CD4-positive, CD25-positive, alpha-beta regulatory T cell (primary cell): ENCODE measurements around the gene IRF7. TPM values are rescaled to one million over a fixed set of nuclear protein-coding genes. Genes with fewer than 3 reads are reported as not detected.

ENCODE experiments used
- ATAC-seq, 2 donors: fragments of 150-1000 bp; cut with Tn5 transposase; one replicate each; pipeline ENCODE4 v1.10.0; 2021; ENCODE audit warnings: low read depth in 2 of 2, moderate number of reproducible peaks in 2 of 2, moderate library complexity in 1 of 2
- DNase-seq, 3 donors: peaks; one replicate each; pipeline versions ENCODE4 v3.0.0 to v3.0.0-alpha.2; 2012 to 2022; ENCODE audit warnings: mixed read lengths in 1 of 3
- H3K27ac ChIP-seq: one replicate; pipeline ENCODE4 v1.7.0; 2013; ENCODE audit warnings: mild to moderate bottlenecking, low read length; ENCODE audit not compliant: insufficient read depth, poor library complexity, severe bottlenecking
- H3K27me3 ChIP-seq: one replicate; pipeline ENCODE4 v1.7.0; 2013; ENCODE audit warnings: low read length; ENCODE audit not compliant: control insufficient read depth, insufficient read depth
- H3K36me3 ChIP-seq: one replicate; pipeline ENCODE4 v1.7.0; 2013; ENCODE audit warnings: mild to moderate bottlenecking, low read length, moderate library complexity; ENCODE audit not compliant: control insufficient read depth, insufficient read depth
- H3K4me1 ChIP-seq: 2 replicates; pipeline ENCODE4 v1.7.0; 2013; ENCODE audit warnings: mild to moderate bottlenecking, low read length; ENCODE audit not compliant: insufficient read depth, control insufficient read depth, poor library complexity, severe bottlenecking
- H3K4me3 ChIP-seq: one replicate; pipeline ENCODE4 v1.7.0; 2013; ENCODE audit warnings: low read depth, mild to moderate bottlenecking, low read length, moderate library complexity
- H3K9me3 ChIP-seq, 2 experiments: 1 replicate in 1 of 2; 2 replicates in 1 of 2; pipeline ENCODE4 v1.7.0; 2013; ENCODE audit warnings: low read length in 2 of 2, mild to moderate bottlenecking in 1 of 2, moderate library complexity in 1 of 2; ENCODE audit not compliant: control insufficient read depth in 2 of 2
- H3K27ac Mint-ChIP-seq, 3 donors: one replicate each; pipeline ENCODE4 v1.8.0; 2020 to 2022; ENCODE audit warnings: mild to moderate bottlenecking in 3 of 3, mixed read lengths in 3 of 3, moderate library complexity in 2 of 3
- H3K27me3 Mint-ChIP-seq: one replicate; pipeline ENCODE4 v1.8.0; 2022; ENCODE audit warnings: mild to moderate bottlenecking, mixed read lengths
- H3K36me3 Mint-ChIP-seq: one replicate; pipeline ENCODE4 v1.8.0; 2020; ENCODE audit warnings: mixed read lengths
- H3K4me1 Mint-ChIP-seq, 4 donors: one replicate each; pipeline ENCODE4 v1.8.0; 2020 to 2022; ENCODE audit warnings: mixed read lengths in 4 of 4, mild to moderate bottlenecking in 1 of 4
- H3K4me3 Mint-ChIP-seq, 4 donors: one replicate each; pipeline ENCODE4 v1.8.0; 2020 to 2022; ENCODE audit warnings: mild to moderate bottlenecking in 4 of 4, mixed read lengths in 4 of 4, moderate library complexity in 3 of 4
- H3K9me3 Mint-ChIP-seq, 7 donors: one replicate each; pipeline ENCODE4 v1.8.0; 2020 to 2022; ENCODE audit warnings: mixed read lengths in 7 of 7, mild to moderate bottlenecking in 3 of 7, moderate library complexity in 2 of 7
- polyA plus RNA-seq, 4 donors: library from polyadenylated mRNA; unstranded; fragments of 300-500 nt; fragmentation: Illumina TruSeq; gene quantifications; one replicate each; pipeline ENCODE4 v1.2.3, GENCODE V29; 2021
- total RNA-seq: library from RNA; stranded (reverse); gene quantifications from one replicate; pipeline ENCODE4 v1.2.3, GENCODE V29; 2022

The IRF7 gene
- total and polyA plus RNA-seq, 5 donors from 2014 or later = 27.2 to 120 (median 29.2) TPM

- Mint-ChIP-seq H3K4me3 (peak overlapping the region in 1 of 4 donors; percentile 46), H3K9me3 (peaks cover 0 to 2% (median 0%) of the 10 kb centered on the region in 7 donors), H3K4me1 (peaks cover 9 to 20% (median 12%) of the 10 kb centered on the region in 4 donors), H3K27ac (peak overlapping the region in 2 of 3 donors; percentile 56 to 65), H3K36me3 (peaks cover 3% of the 10 kb centered on the region), H3K27me3 (peaks cover 44% of the 10 kb centered on the region)
- H3K27ac ChIP-seq = no peak overlapping the region
- H3K4me3 ChIP-seq = no peak overlapping the region
- peaks cover 10% of the 10 kb centered on the region for H3K4me1 ChIP-seq
- no peak for ATAC-seq
- H3K36me3 ChIP-seq = no peaks in the 10 kb centered on the region
- H3K9me3 ChIP-seq = no peaks in the 10 kb centered on the region
- no peak for DNase-seq
- no peaks in the 10 kb centered on the region for H3K27me3 ChIP-seq
Measured at GRCh38 chr11:628056-628455, 12.3 kb upstream of the IRF7 start.

GRCh38 chr11:627308-627576, 11.5 kb upstream of the IRF7 start:
- H3K27me3 ChIP-seq = no peaks in the 10 kb centered on the region

DNA sequence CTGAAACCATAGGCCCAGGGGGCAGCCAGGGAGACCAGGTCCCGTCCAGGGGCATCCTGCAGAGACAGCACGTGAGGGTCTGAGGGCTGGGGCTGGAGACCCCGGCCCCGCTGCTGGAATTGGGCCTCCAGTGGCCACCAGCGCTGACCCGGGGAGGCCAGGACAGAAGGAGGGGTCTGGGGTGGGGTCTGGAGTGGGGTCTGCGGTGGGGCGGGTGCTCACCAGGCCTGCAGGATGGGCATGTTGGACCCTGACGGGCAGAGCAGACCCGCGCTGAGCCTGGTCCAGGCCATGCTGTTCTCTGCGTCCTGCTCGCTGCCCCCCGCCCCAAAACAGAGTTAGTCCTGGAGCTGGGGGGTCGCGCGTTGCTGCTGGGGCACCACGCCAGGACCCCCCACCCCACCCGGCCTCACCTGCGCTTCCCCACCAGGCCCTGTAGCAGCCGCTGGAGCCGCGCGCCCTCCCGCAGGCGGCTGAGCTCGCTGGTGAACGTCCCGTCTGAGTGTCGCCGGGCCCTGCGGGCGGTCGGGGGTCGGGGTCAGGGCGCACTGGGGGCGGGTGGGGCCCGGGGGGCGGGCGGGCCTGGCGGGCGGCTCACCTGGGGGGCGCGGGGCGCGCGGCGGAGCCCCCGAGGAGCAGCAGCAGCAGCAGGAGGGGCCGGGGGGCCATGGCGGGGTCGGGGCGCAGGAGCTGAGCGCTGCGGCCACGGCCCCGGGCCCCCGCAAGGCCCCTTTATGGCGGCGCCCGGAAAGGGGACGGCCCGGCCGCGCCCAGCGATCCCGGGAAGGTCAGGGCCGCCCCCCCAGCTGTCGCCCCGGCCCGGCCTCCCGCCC, 10.9 kb upstream of the IRF7 start, which contains the start of gene SCT:
SCT (minus strand) TSS at position 707 of the 833 bp plus-strand sequence; CDS start at position 669, 38 bp downstream.
- no peaks in the 10 kb centered on the region for H3K36me3 ChIP-seq
- H3K27ac ChIP-seq = no peak within 1 kb of the TSS
- H3K9me3 ChIP-seq = no peaks in the 10 kb centered on the region
- H3K27me3 Mint-ChIP-seq = peaks cover 30% of the 10 kb centered on the region
- no peak within 1 kb of the TSS for H3K27ac Mint-ChIP-seq
- ATAC-seq = peak in 1 of 2 donors; percentile 21
- H3K36me3 Mint-ChIP-seq = peaks cover 3% of the 10 kb centered on the region
- peaks cover 10% of the 10 kb centered on the region for H3K4me1 ChIP-seq
- DNase-seq = no peak
- H3K9me3 Mint-ChIP-seq = peaks cover 0 to 2% (median 0%) of the 10 kb centered on the region in 7 donors
- peaks cover 9 to 20% (median 12%) of the 10 kb centered on the region in 4 donors for H3K4me1 Mint-ChIP-seq
- no peaks in the 10 kb centered on the region for H3K27me3 ChIP-seq
- H3K4me3 Mint-ChIP-seq = peak within 1 kb of the TSS in 1 of 4 donors; percentile 46
- no peak within 1 kb of the TSS for H3K4me3 ChIP-seq

More at GRCh38 chr11:627308-627576, 11.5 kb upstream of the IRF7 start:
- H3K36me3 ChIP-seq = no peaks in the 10 kb centered on the region
- H3K9me3 ChIP-seq = no peaks in the 10 kb centered on the region
- H3K4me1 ChIP-seq = peaks cover 10% of the 10 kb centered on the region
- Mint-ChIP-seq H3K27me3 (peaks cover 36% of the 10 kb centered on the region), H3K9me3 (peaks cover 0 to 2% (median 0%) of the 10 kb centered on the region in 7 donors), H3K4me1 (peaks cover 9 to 20% (median 12%) of the 10 kb centered on the region in 4 donors), H3K27ac (no peak overlapping the region), H3K36me3 (peaks cover 3% of the 10 kb centered on the region), H3K4me3 (no peak overlapping the region)
- H3K27ac ChIP-seq = no peak overlapping the region
- DNase-seq (no peak), ATAC-seq (no peak)
- H3K4me3 ChIP-seq = no peak overlapping the region

GRCh38 chr11:625636-626268, 10.0 kb upstream of the IRF7 start:
- H3K27ac ChIP-seq = no peak overlapping the region
- DNase-seq (no peak), ATAC-seq (no peak)
- Mint-ChIP-seq H3K36me3 (peaks cover 3% of the 10 kb centered on the region), H3K4me1 (peaks cover 9 to 20% (median 12%) of the 10 kb centered on the region in 4 donors), H3K4me3 (no peak overlapping the region), H3K27ac (no peak overlapping the region), H3K27me3 (peaks cover 26% of the 10 kb centered on the region), H3K9me3 (peaks cover 0 to 2% (median 0%) of the 10 kb centered on the region in 7 donors)
- H3K27me3 ChIP-seq = no peaks in the 10 kb centered on the region
- H3K9me3 ChIP-seq = no peaks in the 10 kb centered on the region
- no peak overlapping the region for H3K4me3 ChIP-seq
- H3K36me3 ChIP-seq = no peaks in the 10 kb centered on the region
- peaks cover 10% of the 10 kb centered on the region for H3K4me1 ChIP-seq

DNA sequence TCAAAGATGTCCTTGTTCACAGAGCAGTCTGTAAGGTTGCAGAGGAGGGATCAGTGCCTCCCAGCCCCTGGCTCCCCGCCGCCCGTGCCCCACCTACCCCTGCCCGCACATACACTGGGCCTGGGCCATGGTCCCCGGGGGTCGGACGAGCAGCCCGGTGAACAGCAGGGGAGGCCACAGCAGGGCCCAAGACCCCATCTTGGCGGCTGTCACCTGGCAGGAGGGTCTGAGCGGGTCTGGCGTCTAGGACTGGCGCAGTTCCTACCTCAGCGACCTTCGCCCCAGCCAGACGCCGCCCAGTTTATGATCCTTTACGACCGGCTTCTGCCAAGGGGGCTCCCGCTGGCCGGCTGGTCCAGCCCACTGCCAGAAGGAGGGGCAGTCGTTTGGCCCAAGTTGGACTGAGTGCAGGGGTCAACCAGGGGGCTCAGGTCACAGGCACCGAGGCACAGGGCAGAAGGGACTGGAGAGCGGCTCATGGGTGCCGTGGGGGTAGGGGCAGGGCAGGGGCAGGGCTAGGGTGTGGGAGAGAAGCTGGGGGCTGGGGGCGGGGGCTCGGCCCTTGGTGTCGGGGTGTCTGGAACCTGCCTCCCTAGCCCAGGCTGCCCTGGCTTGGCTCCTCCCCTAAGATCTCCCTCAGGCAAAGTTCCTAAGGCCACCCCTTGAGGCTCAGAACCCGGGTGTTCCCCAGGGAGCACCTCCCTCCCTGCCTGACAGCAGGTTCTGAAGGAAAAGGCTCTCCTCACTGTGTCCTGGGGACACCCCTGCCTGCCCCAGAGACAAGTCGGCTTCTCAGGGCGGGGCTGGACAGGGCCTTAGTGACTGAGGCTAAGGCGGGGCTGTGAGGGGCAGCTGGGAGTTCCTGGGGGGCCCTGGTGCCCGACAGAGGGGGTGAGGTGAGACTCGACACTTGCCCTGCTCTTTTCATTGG, 9.2 kb upstream of the IRF7 start, which contains the start of gene CDHR5:
CDHR5 (minus strand) TSS at position 251 of the 931 bp plus-strand sequence; CDS start at position 198, 53 bp downstream.
- no peak within 1 kb of the TSS for H3K4me3 ChIP-seq
- H3K36me3 ChIP-seq = no peaks in the 10 kb centered on the region
- H3K4me3 Mint-ChIP-seq = peak within 1 kb of the TSS in 1 of 4 donors; percentile 38

GRCh38 chr11:623999-624704, 8.4 kb upstream of the IRF7 start:
- H3K4me1 Mint-ChIP-seq = peaks cover 5 to 14% (median 9%) of the 10 kb centered on the region in 4 donors
- Histone ChIP-seq H3K27ac (no peak overlapping the region), H3K4me1 (peaks cover 10% of the 10 kb centered on the region), H3K9me3 (no peaks in the 10 kb centered on the region), H3K27me3 (no peaks in the 10 kb centered on the region), H3K4me3 (no peak overlapping the region), H3K36me3 (no peaks in the 10 kb centered on the region)
- ATAC-seq (no peak), DNase-seq (no peak)
- H3K4me3 Mint-ChIP-seq = peak overlapping the region in 1 of 4 donors; percentile 38
- peaks cover 15% of the 10 kb centered on the region for H3K27me3 Mint-ChIP-seq
- peaks cover 0 to 2% (median 0%) of the 10 kb centered on the region in 7 donors for H3K9me3 Mint-ChIP-seq
- peak overlapping the region in 1 of 3 donors; percentile 87 for H3K27ac Mint-ChIP-seq
- peaks cover 3% of the 10 kb centered on the region for H3K36me3 Mint-ChIP-seq

More for the DNA sequence above, 9.2 kb upstream of the IRF7 start, which contains the start of gene CDHR5:
- H3K4me1 Mint-ChIP-seq = peaks cover 9 to 20% (median 12%) of the 10 kb centered on the region in 4 donors
- no peaks in the 10 kb centered on the region for H3K9me3 ChIP-seq
- peaks cover 23% of the 10 kb centered on the region for H3K27me3 Mint-ChIP-seq
- H3K27ac ChIP-seq = no peak within 1 kb of the TSS
- H3K27ac Mint-ChIP-seq = peak within 1 kb of the TSS in 1 of 3 donors; percentile 87
- ATAC-seq = no peak
- H3K9me3 Mint-ChIP-seq = peaks cover 0 to 2% (median 0%) of the 10 kb centered on the region in 7 donors
- H3K4me1 ChIP-seq = peaks cover 10% of the 10 kb centered on the region
- H3K27me3 ChIP-seq = no peaks in the 10 kb centered on the region
- H3K36me3 Mint-ChIP-seq = peaks cover 3% of the 10 kb centered on the region
- DNase-seq = no peak
